Suppressor macrophage treated with lipopolysaccharide for 1 hour (primary cell): Measurements from ENCODE around the gene IQSEC1.

Source experiments
- DNase-seq, 3 donors: peaks; one replicate each; pipeline ENCODE4 v3.0.0-alpha.2; 2020 to 2022

The IQSEC1 gene

DNA sequence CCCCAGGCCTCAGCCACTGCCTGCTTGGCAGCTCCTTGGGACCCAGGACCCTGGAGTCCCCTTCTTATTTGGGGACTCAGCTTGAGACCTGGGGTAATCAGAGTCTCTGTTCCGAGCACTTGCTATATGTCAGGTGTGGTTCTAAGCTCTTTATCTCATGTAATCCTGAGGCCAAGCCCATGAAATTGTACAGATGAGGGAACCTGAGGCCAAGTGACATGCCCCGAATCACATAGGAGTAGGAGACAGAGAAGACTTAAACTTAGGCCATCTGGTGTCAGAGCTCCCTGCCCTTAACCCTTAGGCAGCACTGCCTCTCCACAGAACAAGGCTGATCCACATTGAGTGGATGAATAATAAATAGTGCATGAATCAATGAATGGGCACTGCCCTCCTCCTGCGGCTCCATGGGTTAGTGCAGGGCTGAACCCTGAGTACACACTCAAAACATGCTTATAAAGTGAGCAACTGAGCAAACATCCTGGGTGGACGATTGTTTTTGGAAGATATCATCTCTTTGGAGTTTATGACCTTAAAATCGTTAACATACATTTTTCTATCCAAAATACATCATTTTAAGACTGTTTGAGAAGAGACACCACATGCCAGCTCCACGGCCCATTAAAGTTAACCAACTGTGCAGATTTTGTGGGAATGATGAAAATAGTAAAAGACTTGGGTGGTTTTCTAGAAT, 33.2 kb upstream of the IQSEC1 start:
- no peak for DNase-seq

DNA sequence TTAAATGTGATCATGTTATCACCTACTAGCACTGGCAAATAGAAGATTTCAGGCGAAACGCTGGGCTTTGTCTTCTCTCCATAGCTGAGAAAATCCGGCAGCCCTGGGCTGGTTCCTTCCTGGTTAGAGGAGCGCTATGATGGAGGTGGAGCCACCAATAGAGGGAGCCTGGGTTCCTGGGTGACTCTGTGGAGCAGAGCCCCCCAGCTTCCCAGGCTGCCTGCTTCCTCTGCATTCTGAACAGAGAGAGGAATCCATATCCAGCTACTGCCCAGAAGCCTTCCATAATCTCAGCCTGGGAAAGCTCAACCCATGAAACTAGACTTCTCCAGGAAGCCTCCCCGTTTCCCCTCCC, 32.6 kb upstream of the IQSEC1 start:
- DNase-seq: no peak

DNA sequence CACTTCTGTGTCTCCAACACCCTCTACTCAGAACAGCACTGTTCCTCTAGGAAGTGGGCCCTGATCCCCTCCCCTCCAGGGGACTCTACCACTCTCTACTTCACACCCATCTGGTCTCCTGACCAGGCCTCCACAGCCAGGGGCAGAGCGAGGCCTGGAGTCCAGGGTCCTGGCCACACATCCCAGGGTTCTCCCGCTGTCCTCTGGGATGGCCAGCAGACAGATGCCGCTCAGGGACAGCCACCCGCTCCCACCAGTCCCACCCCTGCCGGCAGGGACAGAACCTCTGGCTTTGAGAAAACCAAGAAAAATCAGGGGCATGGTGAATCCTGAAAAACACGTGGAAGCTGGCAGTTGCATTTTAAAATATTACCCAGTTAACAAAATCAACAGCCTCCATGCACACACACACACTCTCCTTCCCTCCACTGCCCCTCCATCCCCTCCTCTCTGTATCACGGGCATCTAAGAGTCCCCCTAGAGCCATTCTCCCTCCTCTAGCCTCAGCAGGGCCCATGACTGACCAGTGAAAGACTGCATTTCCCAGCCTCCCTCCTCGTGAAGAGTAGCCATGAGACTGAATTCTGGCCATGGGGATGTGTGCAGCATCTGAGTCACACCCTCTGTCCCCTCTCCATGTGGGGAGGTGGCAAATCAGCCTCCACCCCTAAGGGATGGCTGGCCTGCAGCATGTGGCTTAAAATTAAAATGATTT, 32.1 kb upstream of the IQSEC1 start:
- DNase-seq: no peak

DNA sequence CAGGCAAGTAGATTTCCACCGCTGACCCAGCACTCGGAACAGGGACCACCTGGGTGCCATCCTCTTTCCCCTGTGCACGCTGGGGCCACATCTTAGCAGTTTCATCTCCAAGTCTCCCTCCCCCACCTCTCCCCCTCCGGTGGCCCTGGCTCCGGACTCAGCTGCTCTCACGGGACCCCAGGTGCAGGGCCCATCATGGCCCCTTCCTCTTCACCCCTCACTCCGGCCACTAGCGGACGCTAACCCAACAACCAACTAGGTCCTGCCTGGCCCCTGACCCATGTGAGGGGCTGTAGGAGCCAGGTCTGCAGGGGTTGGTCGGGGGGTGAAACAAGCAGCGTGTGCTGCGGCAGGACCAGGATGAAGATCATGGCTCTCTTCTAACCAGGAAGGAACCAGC, 31.3 kb upstream of the IQSEC1 start:
- no peak for DNase-seq

DNA sequence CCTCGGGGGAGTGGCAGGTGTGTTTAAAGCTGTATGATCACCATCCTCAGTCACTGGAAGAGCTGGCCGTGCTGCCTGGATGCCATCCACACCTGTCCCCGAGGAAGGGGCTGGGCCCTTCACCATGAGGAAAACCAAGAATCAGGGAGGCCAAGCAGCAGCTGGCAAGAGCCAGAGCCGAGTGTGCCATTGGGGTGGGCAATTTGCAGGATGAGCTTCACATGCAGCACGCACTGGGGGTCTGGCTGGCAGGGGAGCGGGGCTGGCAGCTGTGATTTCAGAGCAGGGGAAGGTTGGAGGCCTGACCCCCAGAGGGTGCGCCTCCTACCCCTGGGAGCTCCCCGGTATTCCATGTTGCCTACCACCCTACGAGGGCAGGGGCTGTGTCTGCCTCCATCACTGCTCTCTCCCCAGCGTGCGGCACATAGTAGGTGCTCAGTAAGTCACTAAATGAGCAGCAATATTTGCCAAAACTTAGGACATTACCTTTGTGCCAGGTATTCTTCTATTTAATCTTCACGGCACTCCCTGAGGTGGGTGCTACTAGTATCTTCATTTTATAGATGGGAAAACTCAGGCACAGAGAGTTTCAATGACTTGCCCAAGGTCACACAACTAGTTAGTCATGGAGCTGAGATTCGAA, 30.3 kb upstream of the IQSEC1 start:
- no peak for DNase-seq

DNA sequence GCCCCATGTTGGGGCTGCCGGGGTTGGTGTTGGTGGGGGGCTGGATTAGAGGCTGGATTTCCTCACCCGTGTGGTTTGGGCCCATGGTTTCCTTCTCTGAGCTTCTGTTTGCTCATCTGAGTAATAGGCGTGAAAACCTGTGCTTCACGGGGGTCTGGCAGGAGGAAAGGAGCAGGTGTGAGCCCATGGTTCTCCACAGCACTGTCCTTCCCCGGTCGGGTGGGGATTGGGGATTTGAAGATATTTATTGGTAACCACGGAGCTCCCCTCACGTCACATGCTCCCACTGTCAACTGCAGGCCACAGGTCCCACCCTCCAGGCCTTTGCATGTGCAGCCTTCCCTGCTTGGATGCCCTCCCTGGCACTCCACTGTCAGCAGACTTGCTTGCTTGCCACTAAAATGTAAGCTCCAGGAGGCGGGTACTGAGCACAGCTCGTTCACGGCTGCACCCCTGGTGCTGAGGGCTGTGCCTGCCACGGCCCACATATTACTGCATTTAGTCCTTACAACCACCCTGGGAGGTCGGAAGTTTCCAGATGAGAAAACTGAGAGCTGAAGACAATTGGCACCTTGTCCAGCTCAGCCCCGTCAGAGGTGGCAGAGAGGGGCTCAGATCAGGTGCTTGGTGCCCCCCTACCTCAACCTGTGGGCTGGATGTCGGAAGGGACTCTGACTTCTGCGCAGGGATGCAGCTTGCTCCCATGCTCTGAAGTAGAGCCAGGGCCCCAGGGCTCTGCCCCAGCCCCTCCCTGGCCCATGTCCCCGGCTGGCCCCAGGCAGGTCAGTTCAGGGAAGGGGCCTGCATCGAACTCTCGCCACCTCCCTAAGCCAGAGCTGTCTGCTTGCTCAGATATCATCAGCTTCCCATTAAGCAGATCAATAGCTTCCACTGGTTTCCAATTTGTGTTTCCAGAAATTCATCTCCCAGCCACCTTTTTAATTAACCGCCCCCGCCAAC, 29.4 kb upstream of the IQSEC1 start:
- no peak for DNase-seq

DNA sequence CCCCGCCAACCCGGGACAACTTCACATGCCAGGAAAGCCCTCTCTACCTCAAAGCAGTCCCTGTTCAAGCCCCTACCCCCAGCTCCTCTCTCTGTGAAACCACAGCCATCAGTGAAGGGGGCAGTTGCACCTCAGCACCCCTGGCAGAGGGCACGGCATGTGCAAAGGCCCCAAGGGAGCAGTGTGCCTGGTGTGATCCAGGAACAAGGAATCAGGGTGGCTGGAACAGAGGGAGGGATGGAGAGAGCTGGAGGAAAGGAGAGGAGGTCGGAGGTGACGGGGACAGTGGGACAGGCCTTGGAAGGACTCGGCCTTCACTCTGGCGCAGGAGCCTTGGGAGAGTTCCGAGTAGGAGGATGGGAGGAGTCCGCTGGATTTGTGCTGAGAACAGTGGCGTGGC, 26.5 kb upstream of the IQSEC1 start:
- no peak for DNase-seq

DNA sequence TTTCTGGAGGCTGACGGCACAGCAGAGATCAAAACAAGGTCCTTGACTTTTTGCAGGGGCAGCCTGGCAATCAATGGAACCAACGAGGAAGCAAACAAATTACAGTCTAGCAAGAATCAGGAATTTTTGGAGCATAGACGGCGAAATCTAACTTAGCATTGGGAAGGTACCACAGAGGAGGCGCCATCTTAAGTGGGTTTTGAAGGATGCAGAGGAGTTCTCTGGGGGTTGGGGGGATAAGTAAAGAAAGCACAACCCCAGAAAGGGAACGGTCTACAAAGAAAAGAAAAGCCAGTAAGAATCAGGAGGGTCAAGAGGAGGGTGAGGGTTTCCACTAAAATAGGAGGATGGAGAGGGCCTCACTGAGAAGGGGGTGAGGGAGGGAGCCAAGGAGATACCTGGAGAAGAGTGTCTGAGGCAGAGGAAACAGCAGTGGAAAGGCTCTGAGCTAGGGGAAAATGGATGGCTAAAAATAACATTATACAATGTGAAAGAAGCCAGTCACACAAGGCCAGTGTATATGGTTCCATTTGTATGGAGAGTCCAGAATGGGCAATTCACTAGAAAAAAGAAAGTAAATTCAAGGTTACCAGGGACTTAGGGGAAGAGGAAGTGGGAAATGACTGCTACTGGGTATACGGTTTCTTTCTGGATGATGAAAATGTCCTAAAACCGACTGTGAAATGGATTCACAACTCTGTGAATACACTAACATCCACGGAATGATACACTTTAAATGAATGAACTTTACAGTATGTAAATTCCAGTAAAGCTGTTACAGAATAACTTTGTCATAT, 25.2 kb upstream of the IQSEC1 start:
- DNase-seq: peak; percentile 39 to 65 (median 41)

DNA sequence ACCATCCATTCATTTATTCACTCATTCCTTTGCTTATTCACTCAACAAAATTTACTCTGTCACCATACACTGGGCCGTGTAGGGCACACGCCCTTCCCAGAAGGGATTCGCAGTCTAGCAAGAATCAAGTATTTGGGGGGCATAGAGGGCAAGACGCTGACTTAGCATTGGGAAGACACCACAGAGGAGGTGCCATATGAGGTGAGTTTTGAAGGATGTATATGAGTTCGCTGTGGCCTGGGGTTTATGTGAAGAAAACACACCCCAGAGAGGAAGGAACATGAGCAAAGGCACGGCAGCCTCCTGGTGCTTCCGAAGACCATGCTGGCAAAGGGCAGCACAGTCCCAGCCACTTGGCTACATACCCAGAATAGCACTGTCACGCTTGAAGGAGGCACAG, 23.1 kb upstream of the IQSEC1 start:
- DNase-seq: no peak

DNA sequence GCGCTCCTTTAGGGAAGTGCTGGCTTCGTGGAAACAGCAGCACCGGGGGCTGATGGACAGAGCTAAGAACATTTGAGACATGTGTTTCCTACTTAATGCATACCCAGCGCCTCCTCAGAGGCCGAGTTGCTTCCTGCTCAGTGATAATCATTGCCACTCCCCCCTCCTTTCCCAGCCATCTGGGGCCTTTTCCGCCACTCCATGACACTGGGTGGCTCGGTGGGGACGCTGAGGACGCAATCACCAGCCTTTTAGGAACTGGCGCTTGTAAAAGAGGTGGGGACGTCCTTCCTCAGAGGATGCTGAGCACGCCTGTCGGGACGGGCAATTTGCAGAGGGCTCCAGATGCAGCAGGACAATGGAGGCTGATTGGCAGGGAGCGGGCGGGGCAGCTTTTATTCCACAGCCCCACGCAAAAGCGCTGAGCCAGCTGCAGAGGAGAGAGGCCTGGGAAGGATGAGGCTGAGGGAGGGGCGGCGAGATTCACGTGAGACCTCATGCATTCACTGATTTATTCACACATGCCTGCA, 22.2 kb upstream of the IQSEC1 start:
- DNase-seq: peak in 1 of 3 donors; percentile 26

DNA sequence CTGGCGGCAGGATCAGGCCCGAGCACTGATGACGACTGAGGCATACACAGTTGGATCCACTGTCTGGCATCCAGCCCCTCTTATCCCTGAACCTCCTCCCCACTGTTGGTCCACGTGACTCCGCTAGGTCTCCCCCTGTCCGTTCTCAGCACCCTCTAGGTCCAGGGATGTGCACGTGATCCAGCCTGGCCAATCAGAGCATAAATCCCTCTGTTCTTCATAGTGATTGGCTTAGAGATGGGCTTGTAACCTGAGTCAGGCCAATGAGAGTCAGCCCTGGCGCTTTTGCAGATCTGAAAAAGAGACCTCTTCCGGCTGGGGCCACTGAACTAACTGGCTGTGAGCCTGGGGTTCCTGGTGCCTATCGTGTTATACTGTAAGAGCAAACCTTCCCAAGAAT, 20.5 kb upstream of the IQSEC1 start:
- no peak for DNase-seq

DNA sequence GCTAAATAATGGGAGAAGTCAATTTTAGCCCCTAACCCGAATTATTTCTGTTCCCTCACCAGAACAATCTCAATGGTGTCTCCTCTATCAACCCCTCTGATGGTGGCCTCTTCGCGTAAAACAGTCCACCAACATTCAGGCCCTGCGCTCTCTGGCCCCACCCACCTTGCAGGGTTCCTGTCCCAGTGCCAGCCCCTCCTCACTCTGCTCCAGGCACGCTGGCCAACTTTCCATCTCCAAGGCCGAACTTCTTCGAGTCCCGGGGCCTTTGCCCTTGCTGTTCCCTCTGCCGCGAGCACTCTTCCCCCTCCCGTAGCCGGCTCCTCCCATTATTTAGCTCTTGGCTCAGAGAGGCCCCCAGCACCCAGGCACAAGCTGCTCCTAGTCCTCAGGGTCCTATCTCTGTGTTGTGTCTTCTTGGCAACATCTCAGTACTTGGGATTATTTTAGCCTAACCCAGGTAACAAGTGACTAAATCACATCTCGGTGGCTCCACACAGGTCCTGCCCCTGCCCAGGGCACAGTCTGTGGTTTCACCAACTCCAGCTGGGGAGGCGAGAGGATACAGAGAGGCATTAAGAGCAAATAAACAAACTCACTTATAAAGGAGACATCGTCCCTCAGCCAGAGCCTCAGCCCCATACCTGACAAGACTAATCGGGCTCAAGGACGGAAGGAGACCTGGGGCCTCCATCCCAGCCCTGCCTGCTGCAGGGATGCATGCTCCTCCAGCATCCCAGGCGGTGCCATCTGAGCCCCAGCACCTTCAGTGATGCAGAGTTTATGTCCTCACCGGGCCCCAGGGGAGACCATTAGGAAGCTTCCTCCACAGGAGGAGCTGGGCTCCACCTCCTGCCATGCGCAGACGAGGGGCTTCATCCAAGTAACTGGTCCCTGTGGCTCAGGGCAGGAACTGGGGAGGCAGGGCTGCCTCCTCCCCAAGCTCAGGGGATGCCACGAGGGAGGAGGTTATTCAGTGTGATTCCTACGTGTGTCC, 19.7 kb upstream of the IQSEC1 start:
- DNase-seq: no peak

DNA sequence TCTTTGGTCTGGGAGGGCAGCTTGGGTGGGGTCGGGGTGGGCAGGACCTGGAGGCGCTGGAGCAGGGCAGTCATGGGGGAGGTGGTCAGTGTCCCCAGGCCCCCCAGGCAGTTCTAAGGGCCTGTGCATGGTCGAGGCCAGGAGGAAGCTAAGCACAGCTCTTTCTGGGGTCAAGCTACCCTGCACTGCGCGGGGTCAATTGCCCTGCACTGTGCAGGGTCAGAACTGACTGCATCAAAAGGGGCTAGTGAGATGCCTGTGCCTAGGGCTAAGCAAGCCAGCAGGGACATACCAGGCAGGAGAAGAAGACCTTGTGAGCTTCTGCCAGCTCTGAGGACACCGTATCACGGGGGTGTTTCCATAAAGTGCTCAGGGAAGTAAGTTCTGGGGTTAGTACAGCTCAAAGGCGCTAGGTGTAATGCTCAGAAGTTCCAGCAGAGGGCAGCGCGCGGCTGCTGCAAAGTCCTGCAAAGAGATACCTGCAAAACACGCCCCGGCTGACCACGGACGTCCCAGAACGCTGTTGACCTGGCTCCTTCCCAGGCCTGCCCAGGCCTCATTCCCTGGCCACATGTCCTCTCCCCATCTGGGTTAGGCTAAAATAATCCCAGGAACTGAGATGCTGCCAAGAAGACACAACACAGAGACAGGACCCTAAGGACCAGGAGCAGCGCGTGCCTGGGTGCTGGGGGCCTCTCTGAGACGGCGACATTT, 18.8 kb upstream of the IQSEC1 start:
- DNase-seq: peak; percentile 86 to 88 (median 88)

DNA sequence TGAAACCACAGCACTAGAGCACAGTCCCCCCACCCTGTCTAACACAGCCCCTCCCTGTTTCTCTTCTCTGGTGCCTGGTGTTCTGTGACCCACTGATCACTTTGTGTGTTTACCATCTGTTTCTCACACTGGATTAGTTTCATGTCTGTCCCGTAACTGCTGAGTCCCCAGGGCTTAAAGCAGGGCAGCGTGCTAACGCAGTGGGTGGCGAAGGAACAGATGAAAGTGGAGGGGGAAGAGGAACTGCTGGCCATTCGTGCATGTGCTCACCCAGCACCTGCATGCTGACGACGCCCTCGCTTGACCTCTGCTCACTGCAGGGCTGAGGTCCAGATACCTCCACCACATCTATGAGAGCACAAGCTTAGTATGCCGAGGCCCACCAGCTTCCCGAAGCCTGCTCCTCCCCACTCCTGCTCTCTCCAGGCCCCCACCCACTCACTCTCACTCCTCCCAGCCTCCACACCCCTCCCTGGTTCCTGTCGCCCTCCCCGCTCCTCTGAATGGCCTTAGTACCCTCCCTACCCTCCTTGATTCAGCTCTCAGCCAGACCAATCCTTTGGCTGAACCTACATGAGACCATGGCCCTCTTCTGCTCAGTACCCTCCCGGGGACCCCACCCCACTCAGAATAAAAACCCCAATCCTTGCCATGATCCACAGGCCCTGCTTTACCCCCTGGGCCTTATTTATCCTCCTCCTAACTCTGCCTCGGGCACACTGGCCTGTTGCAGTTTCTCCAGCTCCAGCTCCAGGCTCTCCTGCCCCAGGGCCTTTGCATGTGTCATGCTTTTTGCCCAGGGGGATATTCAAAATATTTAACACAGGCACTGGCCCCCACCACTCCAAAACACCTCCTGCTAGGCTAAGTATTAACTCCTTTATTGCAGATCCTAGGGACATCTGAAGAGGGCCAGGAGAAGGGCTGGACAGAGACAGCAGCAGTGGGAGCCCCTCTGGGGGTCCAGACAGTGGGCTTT, 15.1 kb upstream of the IQSEC1 start:
- no peak for DNase-seq

DNA sequence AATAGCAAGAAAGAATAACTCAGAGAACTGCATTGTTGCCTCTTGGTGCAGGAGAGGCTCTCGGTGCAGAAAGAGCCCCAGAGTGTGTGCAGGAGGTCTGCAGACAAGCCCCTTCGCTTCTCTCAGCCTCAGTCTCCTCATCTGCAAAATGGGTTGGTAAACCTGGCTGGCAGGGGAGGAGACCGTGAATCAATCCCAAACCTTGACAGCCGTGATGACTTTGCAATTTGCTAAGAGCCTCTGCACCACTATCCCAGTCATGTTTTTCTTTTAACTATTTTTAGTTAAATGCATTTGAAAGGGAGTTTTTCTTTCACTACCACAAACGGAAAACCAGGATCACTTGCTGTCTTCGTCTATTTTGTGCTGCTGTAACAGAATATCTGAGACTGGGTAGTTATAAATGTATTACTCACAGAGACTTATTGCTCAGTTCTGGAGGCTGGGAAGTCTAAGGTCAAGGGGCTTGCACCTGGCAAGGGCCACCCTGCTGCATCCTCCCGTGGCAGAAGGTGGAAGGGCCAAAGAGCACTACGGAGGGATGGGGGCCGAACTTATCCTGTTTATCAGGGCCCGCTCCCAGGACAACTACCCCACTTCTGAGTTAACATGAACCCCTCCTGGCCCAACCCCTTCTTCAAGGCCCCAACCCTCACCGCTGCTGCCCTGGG, 14.2 kb upstream of the IQSEC1 start:
- DNase-seq: no peak

DNA sequence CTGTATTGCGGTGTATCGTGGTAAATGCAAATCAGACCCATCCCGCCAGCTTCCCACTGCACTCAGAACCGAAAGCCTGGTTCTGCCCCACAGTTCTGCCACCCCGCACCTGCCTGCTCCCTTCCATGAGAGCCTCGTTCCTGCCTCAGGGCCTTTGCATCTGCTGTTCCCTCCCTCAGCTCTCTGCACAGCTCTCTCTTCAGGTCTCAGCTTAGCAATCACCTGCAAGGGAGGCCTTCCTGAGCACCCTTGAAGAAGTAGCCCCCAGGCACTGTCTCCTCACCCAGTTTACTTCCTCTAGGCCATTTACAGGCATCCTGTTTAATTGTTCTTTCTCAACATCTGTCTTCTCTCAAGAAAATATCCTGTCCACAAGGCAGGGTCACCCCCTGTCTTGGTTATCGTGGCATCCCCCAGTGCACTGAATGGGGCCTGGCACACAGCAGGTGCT, 13.3 kb upstream of the IQSEC1 start:
- no peak for DNase-seq

DNA sequence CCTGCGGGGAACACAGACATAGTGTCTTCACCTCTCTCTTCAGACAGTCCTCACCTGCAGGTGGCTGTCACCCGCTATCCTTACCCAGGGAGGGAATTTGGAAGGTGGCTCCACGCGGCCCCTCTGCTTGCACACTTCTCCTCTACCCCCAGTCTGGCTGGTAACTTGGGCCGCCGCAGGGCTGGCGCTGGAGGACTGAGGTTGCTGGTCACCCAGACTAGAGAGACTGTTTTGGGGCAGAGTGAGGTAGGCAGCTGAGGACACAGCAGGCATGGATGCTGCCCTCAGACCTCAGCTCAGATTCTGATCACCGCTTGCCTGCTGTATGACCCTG, 12.6 kb upstream of the IQSEC1 start:
- no peak for DNase-seq
